Smooth muscle cell of the pulmonary artery (primary cell): ENCODE data around the gene MZT2A. TPM values are rescaled to one million over a fixed set of nuclear protein-coding genes. Genes with fewer than 3 reads are reported as not detected.

Source experiments
- total RNA-seq: library from RNA; depleted of rRNA; stranded (reverse); fragments of >200 nt; gene quantifications from 2 replicates; pipeline ENCODE4 v1.2.3, GENCODE V29; 2014

MZT2A gene, protein sequence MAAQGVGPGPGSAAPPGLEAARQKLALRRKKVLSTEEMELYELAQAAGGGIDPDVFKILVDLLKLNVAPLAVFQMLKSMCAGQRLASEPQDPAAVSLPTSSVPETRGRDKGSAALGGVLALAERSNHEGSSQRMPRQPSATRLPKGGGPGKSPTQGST
- 44.2 and 49.3 TPM in 2 replicates for total RNA-seq

DNA sequence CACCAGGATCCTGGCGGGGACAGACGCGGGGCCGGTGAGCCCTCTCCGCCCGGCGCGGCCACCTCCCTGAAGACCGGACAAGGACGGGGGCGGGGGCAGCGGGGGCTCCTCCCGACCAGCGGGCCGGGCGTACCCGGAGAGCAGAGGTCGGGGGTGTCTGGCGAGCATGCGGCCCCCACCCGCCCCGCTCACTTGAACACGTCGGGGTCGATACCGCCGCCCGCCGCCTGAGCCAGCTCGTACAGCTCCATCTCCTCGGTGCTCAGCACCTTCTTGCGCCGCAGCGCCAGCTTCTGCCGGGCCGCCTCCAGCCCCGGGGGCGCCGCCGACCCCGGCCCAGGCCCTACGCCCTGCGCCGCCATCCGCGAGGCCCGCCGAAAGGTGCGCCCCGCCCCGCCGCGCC, at the start of gene MZT2A:
Gene MZT2A (minus strand): TSS at position 383 of the 403 bp plus-strand sequence. CDS start 21 bp downstream, at position 362.

GRCh38 chr2:131527131-131528001, 35.2 kb upstream of the MZT2A start, which contains the start of gene CCDC74A:
TSS of gene CCDC74A (plus strand) at chr2:131527888. CDS start at chr2:131527971, 83 bp downstream.

DNA sequence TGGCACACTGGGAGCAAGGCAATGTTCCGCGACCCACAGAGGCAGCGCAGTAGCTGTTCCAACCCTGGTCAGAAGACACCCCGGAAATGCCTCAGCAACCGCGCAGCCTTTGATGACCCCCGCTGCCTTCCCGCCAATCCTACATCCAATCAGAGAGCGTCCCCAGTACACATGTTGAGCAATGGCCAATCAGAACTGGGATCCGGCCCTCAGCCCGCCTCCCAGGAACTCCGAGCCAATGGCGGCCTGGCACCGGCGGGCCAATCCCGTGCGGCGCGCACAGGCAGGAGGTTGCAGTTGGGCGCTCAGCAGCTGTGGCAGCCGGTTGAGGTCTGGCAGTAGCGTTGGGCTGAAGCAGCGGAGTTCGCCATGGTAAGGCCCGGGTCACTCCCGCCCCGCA, 16.4 kb downstream of the MZT2A start, which contains the start of gene TUBA3D:
Gene TUBA3D (plus strand): TSS at position 289 of the 400 bp plus-strand sequence. CDS start 81 bp downstream, at position 370.

Other genes starting within 250 kb of the MZT2A start
- not detected in 2 replicates for gene RAB6D, start 128.2 kb downstream of the MZT2A start, total RNA-seq
- 0.10 TPM in 1 of 2 replicates, not detected in the other for gene TUBA3D, start 16.3 kb downstream of the MZT2A start, total RNA-seq
- 8.9 and 10.1 TPM in 2 replicates for gene CCDC74A, start 35.5 kb upstream of the MZT2A start, total RNA-seq